Mucosa of descending colon (tissue), 3 donors: ENCODE measurements around the gene NAGA. TPM values are rescaled to one million over a fixed set of nuclear protein-coding genes. Genes with fewer than 3 reads are reported as not detected.

Experiments used
- ATAC-seq: fragments of 200-7000 bp; cut with Tn5 transposase; one replicate; pipeline ENCODE4 v1.9.1; 2020; ENCODE audit warnings: mild to moderate bottlenecking, moderate library complexity
- DNase-seq, 3 donors: peaks; one replicate each; pipeline ENCODE4 v3.0.0-alpha.2; 2020
- H3K36me3 ChIP-seq: fragments of 200-600 bp; one replicate; pipeline ENCODE4 v1.8.0; 2021; ENCODE audit warnings: low read depth, mild to moderate bottlenecking
- H3K4me1 ChIP-seq: fragments of 200-600 bp; one replicate; pipeline ENCODE4 v1.8.0; 2021; ENCODE audit warnings: low read depth, mild to moderate bottlenecking
- H3K4me3 ChIP-seq: fragments of 200-600 bp; one replicate; pipeline ENCODE4 v1.8.0; 2021; ENCODE audit warnings: mild to moderate bottlenecking
- H3K9me3 ChIP-seq: fragments of 200-600 bp; one replicate; pipeline ENCODE4 v1.8.0; 2021; ENCODE audit warnings: mild to moderate bottlenecking
- intact Hi-C, 2 donors: fragments of 100-400 bp; cut with DNase I in 1 of 2; cut with micrococcal nuclease in 1 of 2; formaldehyde crosslinking; loops; one replicate each; pipeline versions ENCODE4 v1.11.0 to v1.11.1; 2022; cut with DNase I, micrococcal nuclease
- total RNA-seq, 3 donors: library from RNA; stranded (reverse); fragmentation: NEBNext Ultra II Directional in 2 of 3; extraction: Animal tissue kit (Norgen Biotek cat#: 25700) in 2 of 3; gene quantifications; one replicate each; pipeline versions ENCODE4 v1.2.1 to v1.2.4, GENCODE V29; 2021 to 2023
- TF ChIP-seq, protein P1 (sequence below): fragments of 200-600 bp; IDR thresholded peaks from one replicate; pipeline ENCODE4 v1.8.0; 2022; ENCODE audit warnings: antibody characterized with exemption, mild to moderate bottlenecking
- donor health status: DM: no; HTN: no; CAD: no; lungs with moderate emphysema.
- donor health status: DM: no; HTN: no; CAD: no.
- donor health status: DM: no; HTN: yes; CAD: no.

NAGA gene
- total RNA-seq, 3 donors from 2014 or later, result 24.3 to 35.8 (median 35.4) TPM

DNA sequence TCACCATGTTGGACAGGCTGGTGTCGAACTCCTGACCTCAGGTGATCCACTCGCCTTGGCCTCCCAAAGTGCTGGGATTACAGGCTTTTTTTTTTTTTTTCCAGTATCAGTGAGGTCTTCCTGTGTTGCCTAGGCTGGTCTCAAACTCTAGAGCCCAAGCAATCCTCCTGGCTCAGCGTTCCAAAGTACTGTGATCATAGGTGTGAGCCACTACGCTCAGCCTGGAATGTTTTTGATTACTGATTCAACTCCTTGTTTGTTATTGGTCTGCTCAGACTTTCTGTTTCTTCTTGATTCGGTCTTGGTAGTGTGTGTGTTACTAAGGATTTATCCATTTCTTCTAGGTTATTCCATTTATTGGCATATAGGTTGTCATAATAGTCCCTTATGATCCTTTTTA is 31.3 kb downstream of the NAGA start:
- H3K4me1 ChIP-seq, result no peaks in the 10 kb centered on the region
- DNase-seq (no peak), ATAC-seq (no peak)
- no peaks in the 10 kb centered on the region for H3K36me3 ChIP-seq
- H3K9me3 ChIP-seq, result peaks cover 18% of the 10 kb centered on the region
- no peak overlapping the region for H3K4me3 ChIP-seq
- TF ChIP-seq, protein P1, sequence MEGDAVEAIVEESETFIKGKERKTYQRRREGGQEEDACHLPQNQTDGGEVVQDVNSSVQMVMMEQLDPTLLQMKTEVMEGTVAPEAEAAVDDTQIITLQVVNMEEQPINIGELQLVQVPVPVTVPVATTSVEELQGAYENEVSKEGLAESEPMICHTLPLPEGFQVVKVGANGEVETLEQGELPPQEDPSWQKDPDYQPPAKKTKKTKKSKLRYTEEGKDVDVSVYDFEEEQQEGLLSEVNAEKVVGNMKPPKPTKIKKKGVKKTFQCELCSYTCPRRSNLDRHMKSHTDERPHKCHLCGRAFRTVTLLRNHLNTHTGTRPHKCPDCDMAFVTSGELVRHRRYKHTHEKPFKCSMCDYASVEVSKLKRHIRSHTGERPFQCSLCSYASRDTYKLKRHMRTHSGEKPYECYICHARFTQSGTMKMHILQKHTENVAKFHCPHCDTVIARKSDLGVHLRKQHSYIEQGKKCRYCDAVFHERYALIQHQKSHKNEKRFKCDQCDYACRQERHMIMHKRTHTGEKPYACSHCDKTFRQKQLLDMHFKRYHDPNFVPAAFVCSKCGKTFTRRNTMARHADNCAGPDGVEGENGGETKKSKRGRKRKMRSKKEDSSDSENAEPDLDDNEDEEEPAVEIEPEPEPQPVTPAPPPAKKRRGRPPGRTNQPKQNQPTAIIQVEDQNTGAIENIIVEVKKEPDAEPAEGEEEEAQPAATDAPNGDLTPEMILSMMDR, result no peak
- intact Hi-C loops, result no loop called here

DNA sequence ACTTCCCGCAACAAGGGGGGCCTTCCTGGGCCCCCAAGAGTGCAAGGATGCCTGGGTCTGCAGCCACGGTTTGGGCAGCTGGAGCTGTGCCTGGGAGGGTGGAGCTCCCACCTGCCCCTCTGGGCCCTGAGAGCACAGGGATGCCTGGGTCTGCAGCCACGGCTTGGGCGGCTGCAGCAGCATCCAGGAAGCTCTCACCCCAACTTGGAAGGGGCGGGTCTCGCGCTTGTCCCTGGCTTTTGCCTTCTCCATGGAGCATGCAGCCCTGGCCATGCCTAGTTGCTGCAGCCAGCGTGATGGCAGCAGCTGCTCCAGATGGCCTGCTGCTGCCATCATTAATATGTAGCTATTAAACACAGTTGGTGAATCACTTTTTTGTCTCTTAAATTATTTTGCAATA is 35.4 kb downstream of the NAGA start:
- Histone ChIP-seq H3K4me1 (no peaks in the 10 kb centered on the region), H3K4me3 (no peak overlapping the region), H3K36me3 (no peaks in the 10 kb centered on the region), H3K9me3 (peaks cover 3% of the 10 kb centered on the region)
- TF ChIP-seq, protein P1, result no peak
- DNase-seq (no peak), ATAC-seq (no peak)
- intact Hi-C loops, result no loop called here

DNA sequence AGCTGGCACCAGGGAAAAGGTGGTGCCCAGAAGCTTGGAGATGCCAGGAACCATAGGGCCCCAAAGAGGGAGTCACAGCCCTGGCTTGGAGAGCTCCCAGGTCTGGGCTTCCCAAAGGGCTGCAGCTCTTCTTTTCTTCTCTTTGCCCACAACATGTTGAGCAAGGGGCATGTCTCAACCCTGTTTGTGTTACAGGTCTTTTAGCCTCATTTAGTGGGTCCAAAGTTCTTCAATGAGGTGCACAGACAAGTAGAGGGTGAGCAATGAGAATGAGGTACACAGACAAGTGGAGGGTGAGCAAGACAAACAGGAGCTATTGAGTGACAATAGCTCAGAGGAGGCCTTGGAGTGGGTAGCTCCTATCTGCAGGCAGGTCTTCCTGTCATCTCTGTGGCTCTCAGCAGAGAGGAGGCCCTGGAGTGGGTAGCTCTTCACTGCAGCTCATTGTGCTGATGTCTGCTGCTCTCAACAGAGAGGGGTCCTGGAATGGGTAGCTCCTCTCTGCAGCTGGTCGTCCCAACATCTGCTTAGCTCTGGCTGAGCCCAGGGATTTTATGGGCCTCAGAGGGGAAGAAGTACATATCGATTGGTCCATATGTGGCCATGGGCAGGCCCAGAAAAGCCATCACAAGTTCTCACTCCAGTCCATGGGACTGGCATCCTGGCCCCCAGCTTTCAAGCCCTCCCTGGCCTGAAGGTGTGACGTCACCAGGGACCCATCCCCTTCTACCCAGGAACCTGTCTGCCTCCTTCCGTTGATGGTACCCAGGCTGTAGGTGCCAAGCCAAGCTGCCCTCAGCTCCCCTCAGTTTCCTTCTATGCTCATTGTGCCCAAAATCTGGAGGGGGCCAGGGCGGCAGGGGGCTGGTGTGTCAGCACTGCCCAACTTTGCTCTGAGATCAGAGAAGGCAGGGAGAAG is 37.1 kb downstream of the NAGA start:
- Histone ChIP-seq H3K9me3 (peaks cover 3% of the 10 kb centered on the region), H3K36me3 (no peaks in the 10 kb centered on the region), H3K4me3 (no peak overlapping the region), H3K4me1 (no peaks in the 10 kb centered on the region)
- ATAC-seq (no peak), DNase-seq (no peak)
- intact Hi-C loops, result no loop called here
- TF ChIP-seq, protein P1, result no peak

DNA sequence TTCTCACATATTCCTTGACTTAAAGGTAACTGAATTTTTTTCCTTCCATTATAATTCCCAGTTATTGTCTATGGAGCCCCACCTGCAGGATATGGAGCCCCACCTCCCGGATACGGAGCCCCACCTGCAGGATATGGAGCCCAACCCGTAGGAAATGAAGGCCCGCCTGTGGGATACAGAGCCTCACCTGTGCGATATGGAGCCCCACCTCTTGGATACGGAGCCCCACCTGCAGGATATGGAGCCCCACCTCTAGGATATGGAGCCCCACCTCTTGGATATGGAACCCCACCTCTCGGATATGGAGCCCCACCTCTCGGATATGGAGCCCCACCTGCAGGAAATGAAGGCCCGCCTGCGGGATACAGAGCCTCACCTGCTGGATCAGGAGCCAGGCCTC is 43.9 kb downstream of the NAGA start:
- Histone ChIP-seq H3K4me1 (peaks cover 4% of the 10 kb centered on the region), H3K36me3 (no peaks in the 10 kb centered on the region), H3K9me3 (no peaks in the 10 kb centered on the region), H3K4me3 (no peak overlapping the region)
- TF ChIP-seq, protein P1, result no peak
- ATAC-seq (no peak), DNase-seq (no peak)
- intact Hi-C loops, result no loop called here

DNA sequence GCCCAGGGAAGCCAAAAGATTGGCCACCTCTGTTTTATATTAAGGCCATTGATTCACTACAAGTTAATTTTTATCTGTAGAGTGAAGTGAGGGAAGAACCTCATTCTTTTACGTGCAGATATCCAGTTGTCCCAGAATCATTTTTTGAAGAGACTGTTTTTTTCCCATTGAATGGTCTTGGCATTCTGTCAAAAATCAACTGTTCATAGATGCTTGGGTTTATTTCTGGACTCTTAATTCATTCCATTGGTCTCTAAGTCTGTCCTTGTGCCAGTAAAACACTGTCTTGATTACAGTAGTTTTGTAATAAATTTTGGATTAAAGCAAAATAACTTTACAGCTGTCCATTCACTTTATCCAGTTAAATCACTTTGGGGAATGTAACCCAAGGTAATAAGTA is 45.2 kb downstream of the NAGA start:
- ATAC-seq, result no peak
- TF ChIP-seq, protein P1, result no peak
- no peak overlapping the region for H3K4me3 ChIP-seq
- peaks cover 4% of the 10 kb centered on the region for H3K4me1 ChIP-seq
- DNase-seq, result no peak
- H3K9me3 ChIP-seq, result no peaks in the 10 kb centered on the region
- intact Hi-C loops, result no loop called here
- no peaks in the 10 kb centered on the region for H3K36me3 ChIP-seq
